GM12874 (cell line): ENCODE measurements around the gene BRD7.

Experiments used
- TF ChIP-seq, protein P1 (sequence below): IDR thresholded peaks from 2 replicates; pipeline ENCODE4 v1.5.1; 2011; ENCODE audit warnings: low read depth, mild to moderate bottlenecking, control low read depth, low read length, moderate library complexity; ENCODE audit not compliant: insufficient read depth

Gene BRD7

DNA sequence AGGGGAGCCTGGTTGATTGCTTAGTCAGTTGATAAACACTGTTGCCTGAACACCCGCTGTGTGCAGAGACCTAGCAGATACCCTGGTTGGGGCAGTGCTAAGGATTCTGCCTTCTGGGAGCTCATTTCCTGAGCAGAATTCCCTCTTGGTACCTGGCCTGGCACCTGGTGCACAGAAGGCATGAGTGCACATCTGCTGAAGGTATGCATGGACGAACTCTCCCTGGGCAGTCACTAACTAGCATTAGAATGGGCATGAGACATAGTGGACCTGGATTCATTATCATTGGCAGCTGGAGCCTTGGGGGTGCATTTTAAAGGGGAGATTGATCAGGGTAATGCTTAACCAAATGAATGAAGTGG, 89.3 kb downstream of the BRD7 start:
- TF ChIP-seq, protein P1, sequence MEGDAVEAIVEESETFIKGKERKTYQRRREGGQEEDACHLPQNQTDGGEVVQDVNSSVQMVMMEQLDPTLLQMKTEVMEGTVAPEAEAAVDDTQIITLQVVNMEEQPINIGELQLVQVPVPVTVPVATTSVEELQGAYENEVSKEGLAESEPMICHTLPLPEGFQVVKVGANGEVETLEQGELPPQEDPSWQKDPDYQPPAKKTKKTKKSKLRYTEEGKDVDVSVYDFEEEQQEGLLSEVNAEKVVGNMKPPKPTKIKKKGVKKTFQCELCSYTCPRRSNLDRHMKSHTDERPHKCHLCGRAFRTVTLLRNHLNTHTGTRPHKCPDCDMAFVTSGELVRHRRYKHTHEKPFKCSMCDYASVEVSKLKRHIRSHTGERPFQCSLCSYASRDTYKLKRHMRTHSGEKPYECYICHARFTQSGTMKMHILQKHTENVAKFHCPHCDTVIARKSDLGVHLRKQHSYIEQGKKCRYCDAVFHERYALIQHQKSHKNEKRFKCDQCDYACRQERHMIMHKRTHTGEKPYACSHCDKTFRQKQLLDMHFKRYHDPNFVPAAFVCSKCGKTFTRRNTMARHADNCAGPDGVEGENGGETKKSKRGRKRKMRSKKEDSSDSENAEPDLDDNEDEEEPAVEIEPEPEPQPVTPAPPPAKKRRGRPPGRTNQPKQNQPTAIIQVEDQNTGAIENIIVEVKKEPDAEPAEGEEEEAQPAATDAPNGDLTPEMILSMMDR = no peak

DNA sequence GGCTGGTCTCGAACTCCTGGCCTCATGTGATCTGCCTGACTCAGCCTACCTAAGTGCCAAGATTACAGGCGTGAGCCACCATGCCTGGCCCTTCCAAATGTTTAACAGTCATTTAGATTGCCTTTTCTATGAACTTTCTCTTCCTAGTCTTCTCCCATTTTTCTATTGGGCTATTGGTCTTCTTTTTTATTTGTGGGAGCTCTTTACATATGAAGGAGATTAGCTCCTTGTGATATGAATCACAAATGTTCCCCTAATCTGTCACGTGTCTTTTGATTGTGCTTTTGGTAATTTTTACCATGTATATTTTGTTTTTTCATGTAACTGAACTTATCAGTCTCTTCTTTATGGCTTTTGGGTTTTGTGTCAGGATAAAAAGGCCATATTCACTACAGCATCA, 90.5 kb downstream of the BRD7 start:
- TF ChIP-seq, protein P1 = no peak

DNA sequence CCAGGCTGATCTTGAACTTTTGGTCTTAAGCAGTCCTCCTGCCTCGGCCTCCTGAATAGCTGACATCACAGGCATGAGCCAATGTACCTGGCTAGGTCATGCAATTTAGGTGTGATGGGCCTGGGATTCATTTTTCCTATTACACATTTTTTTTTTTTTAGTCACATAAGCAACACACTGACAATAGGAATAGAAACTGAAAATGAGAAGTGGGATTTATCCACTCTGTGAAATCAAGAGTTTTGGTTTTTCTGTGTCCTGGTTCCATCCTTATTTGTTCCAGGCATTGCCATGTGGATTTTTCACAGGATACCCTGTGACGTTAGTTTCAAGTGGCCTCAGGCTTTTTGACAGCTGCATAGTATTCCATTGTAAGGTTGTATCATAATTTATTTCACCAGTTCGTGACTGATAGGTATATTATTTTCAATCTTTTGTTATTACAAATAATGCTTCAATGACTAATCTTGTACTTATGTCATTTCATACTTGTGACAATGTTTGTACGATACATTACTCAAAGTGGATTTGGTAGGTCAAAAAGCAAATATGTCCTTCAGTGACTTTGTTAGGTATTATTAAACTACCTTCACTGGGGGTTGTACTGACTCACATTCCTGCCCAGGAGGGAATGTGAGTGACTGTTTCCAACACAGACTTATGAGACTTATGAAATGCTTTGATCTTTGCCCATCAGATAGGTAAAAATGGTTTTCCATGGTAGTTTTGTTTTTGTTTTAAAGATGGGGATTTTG, 91.8 kb downstream of the BRD7 start:
- TF ChIP-seq, protein P1 = no peak

DNA sequence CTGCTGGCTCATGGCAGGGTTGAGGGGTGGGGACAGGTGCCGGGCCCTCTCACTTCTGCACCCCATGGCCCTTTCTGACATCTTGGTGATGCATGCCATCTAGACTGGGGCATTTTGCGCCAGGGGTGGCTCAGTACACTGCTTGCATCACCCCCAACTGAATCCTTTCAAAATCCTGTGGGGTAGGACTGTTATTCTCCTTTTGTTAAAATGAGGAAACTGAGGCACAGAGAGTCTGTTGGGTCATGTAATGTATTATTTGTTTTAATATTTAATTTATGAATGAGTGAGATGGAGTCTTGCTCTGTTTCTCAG, 92.5 kb downstream of the BRD7 start:
- TF ChIP-seq, protein P1 = no peak

DNA sequence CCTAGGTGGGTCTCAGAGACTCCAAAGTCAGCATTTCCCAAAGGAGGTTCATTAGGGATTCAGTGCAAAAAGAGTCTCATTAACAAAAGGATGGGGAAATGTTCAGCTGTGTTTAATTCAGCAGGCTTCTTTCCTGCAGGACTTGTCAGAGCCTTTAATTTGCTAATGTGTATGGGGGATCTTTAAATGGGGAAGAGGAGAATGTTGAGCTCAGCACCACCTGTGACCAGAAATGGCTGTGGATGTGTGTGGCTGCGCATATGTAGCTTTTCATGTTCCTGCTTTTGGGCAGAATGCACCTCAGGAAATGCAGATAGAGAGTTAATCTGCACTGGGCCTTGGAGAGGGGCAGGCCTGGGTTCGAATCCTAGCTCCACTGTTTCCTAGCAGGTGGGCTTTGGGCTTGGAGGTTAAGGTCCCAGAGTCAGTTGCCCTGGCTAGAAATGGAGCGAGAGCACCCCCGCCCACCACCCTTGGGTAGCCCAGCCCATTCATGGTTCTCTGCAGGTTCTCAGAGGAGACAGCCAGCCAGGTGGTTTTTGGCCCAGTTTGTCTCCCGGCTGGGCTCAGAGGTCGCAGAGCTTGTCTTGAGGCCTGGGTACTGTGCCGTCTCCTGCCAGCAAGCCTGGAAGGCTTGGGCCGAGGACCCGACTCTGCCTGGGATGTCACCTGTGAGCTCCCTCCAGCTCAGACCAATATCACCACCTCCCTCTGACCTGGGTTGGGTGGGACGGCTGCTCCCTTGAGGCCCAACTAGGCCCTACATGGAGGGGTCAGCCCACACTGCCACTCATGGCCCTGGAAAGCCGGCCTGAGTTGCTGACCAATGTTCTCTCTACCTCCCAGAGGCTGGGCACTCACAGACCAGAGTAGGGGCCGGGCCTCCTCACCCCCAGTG, 93.1 kb downstream of the BRD7 start:
- TF ChIP-seq, protein P1 = no peak

DNA sequence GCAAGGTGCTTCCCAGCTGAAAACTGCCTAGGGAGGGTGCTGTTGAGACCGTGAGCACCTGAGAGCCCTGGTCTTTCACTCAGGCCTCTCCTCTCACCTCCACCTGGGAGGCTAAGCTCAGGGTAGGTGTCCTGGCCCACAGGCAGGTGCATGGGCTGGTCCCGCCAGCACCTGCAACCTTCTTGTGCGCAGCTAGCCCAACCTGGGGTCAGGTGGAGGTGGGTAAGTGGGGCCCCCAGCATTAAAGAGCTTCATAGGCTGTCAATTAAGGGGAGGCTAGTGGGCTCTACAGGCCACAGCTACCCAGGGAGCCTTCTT, 93.7 kb downstream of the BRD7 start:
- TF ChIP-seq, protein P1 = 0 out of 2 replicates have a peak, but pooled peaks have one; percentile 14

DNA sequence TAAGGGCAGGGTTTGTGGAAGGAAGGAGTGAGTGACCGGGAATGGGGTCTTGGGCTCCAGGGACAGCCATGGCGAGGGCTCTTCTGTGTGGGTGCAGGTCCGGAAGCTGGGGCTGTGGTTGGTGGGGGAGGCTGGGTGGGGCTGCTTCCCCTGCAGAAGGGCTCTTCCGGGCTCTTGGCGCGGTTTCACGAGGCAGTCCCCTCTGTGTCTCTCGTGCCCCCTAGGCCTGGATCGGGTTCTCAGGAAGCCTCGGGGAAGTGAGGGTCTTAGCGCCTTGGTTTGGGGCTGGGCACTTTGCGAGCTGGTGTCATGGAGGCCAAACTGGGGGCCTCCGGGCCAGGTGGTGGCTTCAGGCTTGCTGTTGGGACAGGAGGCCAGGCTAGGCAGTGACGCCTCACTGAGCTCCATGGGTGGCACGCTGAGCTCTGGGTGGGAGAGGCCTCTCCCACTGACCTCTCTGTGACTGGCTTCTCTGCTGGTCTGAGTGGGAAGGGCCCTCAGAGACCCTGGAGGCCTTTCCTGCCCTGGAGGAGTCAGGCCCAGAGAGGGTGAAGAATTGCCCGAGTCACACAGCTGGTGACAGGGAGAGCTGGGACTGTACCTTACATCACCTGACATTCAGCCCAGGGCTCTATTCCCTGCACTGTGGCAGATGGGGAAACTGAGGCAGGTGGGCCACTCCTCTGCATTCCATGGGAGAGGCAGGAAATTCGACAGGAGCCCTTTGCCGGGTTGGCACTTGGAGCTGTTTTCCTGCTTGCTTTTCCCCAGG, 94.3 kb downstream of the BRD7 start:
- TF ChIP-seq, protein P1 = no peak
